ENCODE data around the gene VEGFA.

- TF ChIP-seq TSHZ2 (CRISPR knock-in tag; IDR thresholded peaks at IDR 0.05) (no peak), ESRRG (CRISPR knock-in tag; IDR thresholded peaks at IDR 0.05) (no peak), TOX (CRISPR knock-in tag; IDR thresholded peaks at IDR 0.05; ENCODE audit: borderline replicate concordance) (no peak)
- TF ChIP-seq, protein P1, sequence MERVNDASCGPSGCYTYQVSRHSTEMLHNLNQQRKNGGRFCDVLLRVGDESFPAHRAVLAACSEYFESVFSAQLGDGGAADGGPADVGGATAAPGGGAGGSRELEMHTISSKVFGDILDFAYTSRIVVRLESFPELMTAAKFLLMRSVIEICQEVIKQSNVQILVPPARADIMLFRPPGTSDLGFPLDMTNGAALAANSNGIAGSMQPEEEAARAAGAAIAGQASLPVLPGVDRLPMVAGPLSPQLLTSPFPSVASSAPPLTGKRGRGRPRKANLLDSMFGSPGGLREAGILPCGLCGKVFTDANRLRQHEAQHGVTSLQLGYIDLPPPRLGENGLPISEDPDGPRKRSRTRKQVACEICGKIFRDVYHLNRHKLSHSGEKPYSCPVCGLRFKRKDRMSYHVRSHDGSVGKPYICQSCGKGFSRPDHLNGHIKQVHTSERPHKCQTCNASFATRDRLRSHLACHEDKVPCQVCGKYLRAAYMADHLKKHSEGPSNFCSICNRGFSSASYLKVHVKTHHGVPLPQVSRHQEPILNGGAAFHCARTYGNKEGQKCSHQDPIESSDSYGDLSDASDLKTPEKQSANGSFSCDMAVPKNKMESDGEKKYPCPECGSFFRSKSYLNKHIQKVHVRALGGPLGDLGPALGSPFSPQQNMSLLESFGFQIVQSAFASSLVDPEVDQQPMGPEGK (CRISPR knock-in tag; IDR thresholded peaks at IDR 0.05; ENCODE audit: borderline replicate concordance) = no peak
Observed at GRCh38 chr6:43795421-43795820, 25.4 kb downstream of the VEGFA start.

Data from SK-N-SH treated with all-trans-retinoic acid at 6 μM for 48 hours (cell line).